ENCODE data around the gene PPP1R18.
"Not testable (repeated sequence)": the region's sequence is repeated elsewhere in the genome, so short reads cannot be mapped to it uniquely, and the experiment has no call there.

The PPP1R18 gene

DNA sequence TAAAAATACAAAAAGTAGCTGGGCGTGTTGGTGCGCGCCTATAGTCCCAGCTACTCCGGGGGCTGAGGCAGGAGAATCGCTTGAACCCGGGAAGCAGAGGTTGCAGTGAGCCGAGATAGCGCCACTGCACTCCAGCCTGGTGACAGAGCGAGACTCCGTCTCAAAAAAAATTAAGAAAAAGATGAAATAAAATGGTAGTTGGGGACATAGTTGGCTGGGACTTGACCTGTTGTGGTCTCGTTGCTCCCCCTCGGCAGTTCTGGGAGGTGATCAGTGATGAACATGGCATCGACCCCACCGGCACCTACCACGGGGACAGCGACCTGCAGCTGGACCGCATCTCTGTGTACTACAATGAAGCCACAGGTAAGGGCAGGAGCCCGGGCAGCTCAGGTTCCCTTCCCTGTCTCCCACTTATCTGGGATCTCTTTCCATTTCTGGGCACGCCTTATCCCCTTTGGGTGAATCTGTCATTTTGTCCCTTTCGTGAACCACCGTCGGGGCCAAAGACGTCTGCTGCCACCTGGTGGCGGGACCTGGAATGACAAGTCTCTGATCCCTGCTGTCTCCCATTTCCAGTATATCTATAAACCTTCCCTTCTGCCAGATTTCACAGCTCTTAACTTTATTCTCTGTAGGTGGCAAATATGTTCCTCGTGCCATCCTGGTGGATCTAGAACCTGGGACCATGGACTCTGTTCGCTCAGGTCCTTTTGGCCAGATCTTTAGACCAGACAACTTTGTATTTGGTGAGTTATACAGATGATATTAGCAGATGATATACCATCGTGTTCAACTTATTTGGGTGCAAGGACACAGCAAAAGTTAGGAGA lies 36.1 kb upstream of the PPP1R18 start:
- Histone ChIP-seq H3K4me2 (ENCODE audit: low read length) (peak overlapping the region; percentile 88), H3K4me3 (ENCODE audit: low read depth, low read length) (peak overlapping the region; percentile 82), H3K9me3 (ENCODE audit: control insufficient read depth, low read length) (no peaks in the 10 kb centered on the region), H3K27ac (peak overlapping the region; percentile 55), H3K79me2 (no peaks in the 10 kb centered on the region), H3K9ac (no peak overlapping the region), H3K36me3 (ENCODE audit: control insufficient read depth, insufficient read depth, low read length) (no peaks in the 10 kb centered on the region), H2AFZ (no peak overlapping the region), H3K27me3 (ENCODE audit: control insufficient read depth, insufficient read depth, low read length) (no peaks in the 10 kb centered on the region), H3K4me1 (peaks cover 16% of the 10 kb centered on the region)
- TF ChIP-seq, protein P1, sequence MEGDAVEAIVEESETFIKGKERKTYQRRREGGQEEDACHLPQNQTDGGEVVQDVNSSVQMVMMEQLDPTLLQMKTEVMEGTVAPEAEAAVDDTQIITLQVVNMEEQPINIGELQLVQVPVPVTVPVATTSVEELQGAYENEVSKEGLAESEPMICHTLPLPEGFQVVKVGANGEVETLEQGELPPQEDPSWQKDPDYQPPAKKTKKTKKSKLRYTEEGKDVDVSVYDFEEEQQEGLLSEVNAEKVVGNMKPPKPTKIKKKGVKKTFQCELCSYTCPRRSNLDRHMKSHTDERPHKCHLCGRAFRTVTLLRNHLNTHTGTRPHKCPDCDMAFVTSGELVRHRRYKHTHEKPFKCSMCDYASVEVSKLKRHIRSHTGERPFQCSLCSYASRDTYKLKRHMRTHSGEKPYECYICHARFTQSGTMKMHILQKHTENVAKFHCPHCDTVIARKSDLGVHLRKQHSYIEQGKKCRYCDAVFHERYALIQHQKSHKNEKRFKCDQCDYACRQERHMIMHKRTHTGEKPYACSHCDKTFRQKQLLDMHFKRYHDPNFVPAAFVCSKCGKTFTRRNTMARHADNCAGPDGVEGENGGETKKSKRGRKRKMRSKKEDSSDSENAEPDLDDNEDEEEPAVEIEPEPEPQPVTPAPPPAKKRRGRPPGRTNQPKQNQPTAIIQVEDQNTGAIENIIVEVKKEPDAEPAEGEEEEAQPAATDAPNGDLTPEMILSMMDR (IDR thresholded peaks at IDR 0.05), result peak; percentile 99

DNA sequence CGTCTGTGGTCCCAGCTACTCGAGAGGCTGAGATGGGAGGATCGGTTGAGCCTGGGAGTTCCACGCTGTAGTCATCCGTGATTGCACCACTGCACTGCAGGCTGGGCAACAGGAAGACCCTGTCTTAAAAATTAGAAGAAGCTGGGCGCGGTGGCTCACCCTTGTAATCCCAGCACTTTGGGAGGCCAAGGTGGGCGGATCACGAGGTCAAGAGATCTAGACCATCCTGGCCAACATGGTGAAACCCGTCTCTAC lies 35.5 kb upstream of the PPP1R18 start:
- not testable (repeated sequence) for H3K36me3 ChIP-seq (ENCODE audit: control insufficient read depth, insufficient read depth, low read length); H3K9ac ChIP-seq; H2AFZ ChIP-seq; H3K79me2 ChIP-seq; H3K9me3 ChIP-seq (ENCODE audit: control insufficient read depth, low read length); H3K27me3 ChIP-seq (ENCODE audit: control insufficient read depth, insufficient read depth, low read length)
- Histone ChIP-seq H3K4me3 (ENCODE audit: low read depth, low read length) (peak overlapping the region; percentile 82), H3K27ac (peak overlapping the region; percentile 55), H3K4me2 (ENCODE audit: low read length) (peak overlapping the region; percentile 88), H3K4me1 (peaks cover 16% of the 10 kb centered on the region)

DNA sequence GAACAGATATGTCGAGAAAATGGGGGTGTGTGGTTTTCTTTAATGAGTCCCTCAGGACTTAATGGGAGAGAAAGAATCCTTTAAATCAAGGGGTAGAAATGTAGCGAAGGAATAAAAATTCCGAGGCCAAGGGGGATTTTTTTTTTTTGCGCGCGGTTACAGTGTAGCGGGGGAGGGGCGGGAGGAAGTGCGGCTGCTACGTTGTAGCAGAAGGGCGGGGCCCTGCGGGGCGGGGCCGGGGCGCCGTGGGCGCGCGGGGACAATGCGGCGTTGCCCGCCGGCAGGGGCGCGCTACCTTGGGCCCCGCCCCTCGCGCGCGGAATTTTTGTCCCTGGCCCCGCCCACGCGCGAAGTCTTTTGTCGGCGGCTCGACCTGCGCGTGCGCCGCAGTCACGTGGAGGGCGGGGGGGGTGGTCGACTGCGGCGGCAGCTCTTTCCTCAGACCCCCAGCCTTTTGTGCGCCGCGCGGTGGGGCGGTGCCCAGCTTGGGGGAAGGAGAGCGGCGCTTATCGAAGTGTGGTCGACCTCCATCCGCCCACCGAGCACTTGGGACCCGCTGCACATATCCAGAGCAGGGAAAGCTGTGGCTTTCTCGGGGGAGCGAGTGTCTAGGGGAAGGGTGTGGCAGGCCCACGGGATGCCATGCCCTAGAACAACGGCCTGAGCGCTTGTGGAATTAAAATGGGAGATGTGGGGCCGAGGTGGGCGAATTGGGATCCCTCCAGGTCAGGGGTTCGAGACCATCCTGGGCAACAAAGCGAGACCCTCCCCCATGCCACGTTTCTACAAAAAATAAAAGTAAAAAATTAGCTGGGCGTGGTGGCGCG lies 35.0 kb upstream of the PPP1R18 start:
- Histone ChIP-seq H3K27me3 (ENCODE audit: control insufficient read depth, insufficient read depth, low read length) (no peaks in the 10 kb centered on the region), H3K9me3 (ENCODE audit: control insufficient read depth, low read length) (no peaks in the 10 kb centered on the region), H3K4me2 (ENCODE audit: low read length) (peak overlapping the region; percentile 88), H3K36me3 (ENCODE audit: control insufficient read depth, insufficient read depth, low read length) (no peaks in the 10 kb centered on the region), H3K4me3 (ENCODE audit: low read depth, low read length) (peak overlapping the region; percentile 82), H3K27ac (peak overlapping the region; percentile 76), H3K4me1 (peaks cover 19% of the 10 kb centered on the region), H3K9ac (no peak overlapping the region), H3K79me2 (no peaks in the 10 kb centered on the region), H2AFZ (peak overlapping the region; percentile 44)
- TF ChIP-seq, protein P1 (IDR thresholded peaks at IDR 0.05), result peak; percentile 35

DNA sequence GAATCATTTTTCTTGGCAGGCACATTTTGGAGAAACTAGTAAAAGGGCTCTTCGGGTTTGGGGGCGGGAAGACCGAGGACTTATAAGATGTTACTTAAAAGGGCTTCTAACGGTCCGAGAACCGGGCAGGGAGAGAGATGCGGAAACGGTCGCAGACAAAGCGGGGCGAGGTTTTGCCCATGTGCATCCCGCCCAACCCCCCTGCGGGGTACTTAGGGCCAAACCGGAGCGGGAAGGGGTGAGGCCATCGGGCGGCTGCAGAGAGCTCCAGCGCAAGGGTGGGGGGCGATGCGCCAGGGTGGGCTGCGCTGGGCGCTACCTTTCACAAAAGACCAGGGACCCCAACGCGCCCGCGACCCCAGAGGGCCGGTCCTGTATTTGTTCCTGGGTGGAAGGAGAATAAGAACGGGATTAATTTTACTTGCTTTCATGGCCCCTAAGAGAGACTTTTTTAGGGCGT lies 34.3 kb upstream of the PPP1R18 start:
- Histone ChIP-seq H3K4me3 (ENCODE audit: low read depth, low read length) (peak overlapping the region; percentile 82), H2AFZ (peak overlapping the region; percentile 44), H3K9ac (no peak overlapping the region), H3K4me2 (ENCODE audit: low read length) (peak overlapping the region; percentile 83), H3K27ac (peak overlapping the region; percentile 76), H3K79me2 (no peaks in the 10 kb centered on the region), H3K36me3 (ENCODE audit: control insufficient read depth, insufficient read depth, low read length) (no peaks in the 10 kb centered on the region), H3K27me3 (ENCODE audit: control insufficient read depth, insufficient read depth, low read length) (no peaks in the 10 kb centered on the region), H3K9me3 (ENCODE audit: control insufficient read depth, low read length) (no peaks in the 10 kb centered on the region), H3K4me1 (peaks cover 20% of the 10 kb centered on the region)
- TF ChIP-seq, protein P1 (IDR thresholded peaks at IDR 0.05), result no peak

Measured in parathyroid adenoma (tissue), 2 donors.